Stimulated activated CD8-positive, alpha-beta memory T cell treated with anti-CD3 and anti-CD28 coated beads, Interleukin-4, amount 100 ng/mL, for 4 hours (primary cell): Measurements from ENCODE around the gene LCN1.

Experiments used
- DNase-seq, 2 donors: peaks; one replicate each; pipeline ENCODE4 v3.0.0-alpha.2; 2020; ENCODE audit warnings: low read depth in 2 of 2, low spot score in 1 of 2

The LCN1 gene

GRCh38 chr9:135520916-135521607 is at the start of gene LCN1:
TSS of gene LCN1 (plus strand) at chr9:135521440. CDS start at chr9:135521498, 58 bp downstream.
- no peak for DNase-seq

- DNase-seq: no peak
These were observed 49.2 kb upstream of the LCN1 start for GRCh38 chr9:135471791-135472640.

GRCh38 chr9:135473972-135474543 is 47.2 kb upstream of the LCN1 start:
- no peak for DNase-seq

GRCh38 chr9:135474915-135475314 is 46.3 kb upstream of the LCN1 start:
- no peak for DNase-seq

- DNase-seq: no peak
These were observed 44.5 kb upstream of the LCN1 start for GRCh38 chr9:135476561-135477355.

- DNase-seq: no peak
These were observed 43.0 kb upstream of the LCN1 start for GRCh38 chr9:135478191-135478590.

- no peak for DNase-seq
These were observed 42.3 kb upstream of the LCN1 start for GRCh38 chr9:135478829-135479468.

GRCh38 chr9:135479469-135480052 is 41.7 kb upstream of the LCN1 start, which contains the start of gene PPP1R26:
TSS of gene PPP1R26 (plus strand) at chr9:135479782. CDS start at chr9:135484511, 4,729 bp downstream.
- no peak for DNase-seq

GRCh38 chr9:135480071-135480939 is 40.9 kb upstream of the LCN1 start:
- no peak for DNase-seq

GRCh38 chr9:135480940-135481310 is 40.3 kb upstream of the LCN1 start:
- DNase-seq: no peak

- no peak for DNase-seq
These were observed 39.1 kb upstream of the LCN1 start for GRCh38 chr9:135482015-135482754.

- DNase-seq: no peak
These were observed 36.6 kb upstream of the LCN1 start for GRCh38 chr9:135484460-135485277.

- DNase-seq: no peak
These were observed 35.9 kb upstream of the LCN1 start for GRCh38 chr9:135485385-135485784.

- DNase-seq: no peak
These were observed 35.4 kb upstream of the LCN1 start for GRCh38 chr9:135485832-135486231.

- no peak for DNase-seq
These were observed 34.8 kb upstream of the LCN1 start for GRCh38 chr9:135486267-135487065.

- no peak for DNase-seq
These were observed 33.8 kb upstream of the LCN1 start for GRCh38 chr9:135487281-135488012.

GRCh38 chr9:135488013-135488330 is 33.3 kb upstream of the LCN1 start:
- DNase-seq: no peak
